Measurements from ENCODE around the gene C8G.

The C8G gene

DNA sequence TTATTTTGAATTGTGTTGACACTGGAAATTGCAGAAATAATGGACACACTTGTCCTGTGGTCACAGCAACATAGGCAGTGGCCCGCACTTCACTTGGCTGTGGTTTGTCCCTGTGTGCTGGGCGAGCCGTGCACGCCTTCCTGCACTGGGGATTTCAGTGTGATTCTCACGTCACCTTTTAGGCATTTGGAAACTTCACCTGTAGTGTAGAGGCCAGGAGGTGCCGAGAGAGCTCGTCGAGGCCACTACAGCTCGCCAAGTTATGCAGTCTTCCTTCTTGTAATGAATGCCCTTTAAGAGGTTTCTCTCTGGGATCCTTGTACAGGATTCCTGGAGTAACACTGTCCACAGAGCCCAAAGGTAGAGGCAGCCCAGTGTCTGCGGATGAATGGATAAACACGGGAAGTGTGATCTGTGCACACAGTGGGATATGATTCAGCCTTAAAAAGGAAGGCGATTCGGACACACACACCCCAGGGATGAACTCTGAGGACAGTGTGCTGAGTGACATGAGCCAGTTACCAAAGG, 44.0 kb upstream of the C8G start:
- Histone ChIP-seq H3K27ac (peak overlapping the region; percentile 74 to 81), H3K4me1 (peaks cover 0 to 47% (median 31%) of the 10 kb centered on the region in 4 donors), H3K36me3 (peaks cover 0 to 25% (median 20%) of the 10 kb centered on the region in 3 donors), H3K27me3 (no peaks in the 10 kb centered on the region), H3K9me3 (no peaks in the 10 kb centered on the region), H3K4me3 (no peak overlapping the region)
- intact Hi-C loops (cut with DNase I; ENCODE audit: low total_unique reads): no loop called here
- TF ChIP-seq, protein P1, sequence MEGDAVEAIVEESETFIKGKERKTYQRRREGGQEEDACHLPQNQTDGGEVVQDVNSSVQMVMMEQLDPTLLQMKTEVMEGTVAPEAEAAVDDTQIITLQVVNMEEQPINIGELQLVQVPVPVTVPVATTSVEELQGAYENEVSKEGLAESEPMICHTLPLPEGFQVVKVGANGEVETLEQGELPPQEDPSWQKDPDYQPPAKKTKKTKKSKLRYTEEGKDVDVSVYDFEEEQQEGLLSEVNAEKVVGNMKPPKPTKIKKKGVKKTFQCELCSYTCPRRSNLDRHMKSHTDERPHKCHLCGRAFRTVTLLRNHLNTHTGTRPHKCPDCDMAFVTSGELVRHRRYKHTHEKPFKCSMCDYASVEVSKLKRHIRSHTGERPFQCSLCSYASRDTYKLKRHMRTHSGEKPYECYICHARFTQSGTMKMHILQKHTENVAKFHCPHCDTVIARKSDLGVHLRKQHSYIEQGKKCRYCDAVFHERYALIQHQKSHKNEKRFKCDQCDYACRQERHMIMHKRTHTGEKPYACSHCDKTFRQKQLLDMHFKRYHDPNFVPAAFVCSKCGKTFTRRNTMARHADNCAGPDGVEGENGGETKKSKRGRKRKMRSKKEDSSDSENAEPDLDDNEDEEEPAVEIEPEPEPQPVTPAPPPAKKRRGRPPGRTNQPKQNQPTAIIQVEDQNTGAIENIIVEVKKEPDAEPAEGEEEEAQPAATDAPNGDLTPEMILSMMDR (IDR thresholded peaks at IDR 0.05): no peak
- DNase-seq: no peak

DNA sequence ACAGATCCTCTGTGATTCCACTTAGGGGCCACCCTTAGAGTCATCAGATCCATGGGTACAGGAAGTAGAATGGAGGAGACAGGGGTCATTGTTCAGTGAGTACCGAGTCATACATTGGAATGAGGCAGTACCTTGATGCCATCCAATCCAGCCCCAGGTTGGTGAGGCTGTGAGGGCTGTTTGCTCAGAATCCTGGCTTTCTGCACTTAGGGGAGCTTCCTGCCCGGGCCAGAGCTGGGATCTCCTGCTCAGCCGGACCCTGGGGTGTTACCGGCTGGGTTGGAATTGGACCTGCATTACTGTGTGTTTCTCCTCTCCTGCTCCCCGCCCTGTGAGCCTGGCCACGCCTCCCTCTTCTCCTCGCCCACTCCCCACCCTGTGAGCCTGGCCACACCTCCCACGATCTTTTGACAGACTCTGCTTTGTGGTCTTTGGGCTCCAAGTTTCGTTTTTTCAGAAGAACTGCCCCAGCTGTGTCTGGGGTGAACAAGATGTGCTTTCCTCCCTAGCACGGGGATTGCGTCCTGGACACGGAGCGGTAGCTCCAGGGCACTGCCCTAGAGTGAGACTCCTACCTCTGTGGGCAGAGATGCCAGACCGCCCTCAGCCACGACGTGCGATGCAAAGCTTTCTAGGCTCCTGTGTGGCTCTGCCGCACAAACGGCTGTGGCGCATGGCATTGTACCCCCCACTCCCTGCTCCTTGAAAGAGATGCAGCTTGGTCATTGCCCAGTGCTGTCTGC, 43.4 kb upstream of the C8G start:
- TF ChIP-seq, protein P1 (IDR thresholded peaks at IDR 0.05): no peak
- Histone ChIP-seq H3K27me3 (no peaks in the 10 kb centered on the region), H3K36me3 (peaks cover 0 to 25% (median 20%) of the 10 kb centered on the region in 3 donors), H3K4me3 (peak overlapping the region; percentile 7 to 15), H3K9me3 (no peaks in the 10 kb centered on the region), H3K4me1 (peaks cover 0 to 47% (median 31%) of the 10 kb centered on the region in 4 donors), H3K27ac (peak overlapping the region; percentile 74 to 81)
- DNase-seq: peak; percentile 25 to 88
- intact Hi-C loops (cut with DNase I; ENCODE audit: low total_unique reads): no loop called here

DNA sequence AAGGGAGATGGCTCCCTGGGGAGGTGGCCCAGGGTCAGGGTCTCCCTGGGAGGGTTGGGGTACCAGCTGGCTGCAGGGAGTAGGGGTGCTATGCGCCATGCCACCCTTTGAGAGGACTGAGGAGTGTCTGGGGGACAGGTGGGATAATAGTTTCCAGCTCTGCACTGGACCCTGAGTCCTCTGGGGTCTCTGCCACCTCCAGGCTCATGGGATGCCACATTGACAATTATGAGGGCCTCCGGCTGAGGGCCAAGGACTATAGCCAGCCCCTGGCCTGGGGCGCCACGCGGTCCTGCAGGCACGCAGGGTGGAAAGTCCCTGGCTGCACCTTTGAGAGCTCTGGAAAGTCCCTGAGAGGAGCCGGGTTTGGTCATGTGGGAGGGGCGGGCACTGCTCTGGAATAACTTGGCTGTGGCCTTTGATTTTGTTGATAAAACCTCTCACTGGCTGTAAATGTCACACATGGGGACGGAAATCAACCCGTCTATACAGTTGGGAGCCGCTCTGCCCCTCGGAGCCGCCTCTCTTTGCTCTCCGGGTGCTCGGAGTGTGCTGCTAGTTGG, 42.7 kb upstream of the C8G start:
- peak; percentile 68 to 94 for DNase-seq
- Histone ChIP-seq H3K4me3 (peak overlapping the region; percentile 7 to 15), H3K36me3 (peaks cover 0 to 31% (median 23%) of the 10 kb centered on the region in 3 donors), H3K9me3 (no peaks in the 10 kb centered on the region), H3K27ac (peak overlapping the region; percentile 74 to 81), H3K27me3 (no peaks in the 10 kb centered on the region), H3K4me1 (peaks cover 0 to 47% (median 31%) of the 10 kb centered on the region in 4 donors)
- intact Hi-C loops (cut with DNase I; ENCODE audit: low total_unique reads): no loop called here
- TF ChIP-seq, protein P1 (IDR thresholded peaks at IDR 0.05): no peak

DNA sequence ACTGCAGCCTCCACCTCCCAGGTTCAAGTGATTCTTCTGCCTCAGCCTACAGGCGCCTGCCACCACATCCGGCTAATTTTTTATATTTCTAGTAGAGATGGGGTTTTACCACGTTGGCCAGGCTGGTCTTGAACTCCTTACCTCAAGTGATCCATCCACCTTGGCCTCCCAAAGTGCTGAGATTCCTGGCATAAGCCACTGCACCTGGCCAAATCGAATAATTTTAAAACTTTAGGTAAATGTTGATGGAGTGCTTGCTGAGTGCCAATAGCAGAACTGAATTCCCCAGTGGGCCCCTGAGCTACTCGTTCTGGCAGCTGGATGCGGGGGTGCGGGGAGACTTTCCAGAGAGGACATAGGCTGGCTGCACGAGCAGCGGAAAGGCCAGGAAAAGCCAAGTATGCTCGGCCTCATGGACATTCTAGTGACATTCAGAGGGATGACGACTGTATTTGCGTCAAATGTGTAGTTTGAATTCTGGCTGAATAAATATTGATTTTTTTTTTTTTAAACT, 41.9 kb upstream of the C8G start:
- Histone ChIP-seq H3K27ac (peak overlapping the region; percentile 74 to 81), H3K4me3 (peak overlapping the region in 1 of 2 donors; percentile 11), H3K36me3 (peaks cover 4 to 39% (median 30%) of the 10 kb centered on the region in 3 donors), H3K9me3 (no peaks in the 10 kb centered on the region), H3K4me1 (peaks cover 0 to 47% (median 31%) of the 10 kb centered on the region in 4 donors), H3K27me3 (no peaks in the 10 kb centered on the region)
- TF ChIP-seq, protein P1 (IDR thresholded peaks at IDR 0.05): no peak
- DNase-seq: peak; percentile 77 to 96
- intact Hi-C loops (cut with DNase I; ENCODE audit: low total_unique reads): no loop called here

DNA sequence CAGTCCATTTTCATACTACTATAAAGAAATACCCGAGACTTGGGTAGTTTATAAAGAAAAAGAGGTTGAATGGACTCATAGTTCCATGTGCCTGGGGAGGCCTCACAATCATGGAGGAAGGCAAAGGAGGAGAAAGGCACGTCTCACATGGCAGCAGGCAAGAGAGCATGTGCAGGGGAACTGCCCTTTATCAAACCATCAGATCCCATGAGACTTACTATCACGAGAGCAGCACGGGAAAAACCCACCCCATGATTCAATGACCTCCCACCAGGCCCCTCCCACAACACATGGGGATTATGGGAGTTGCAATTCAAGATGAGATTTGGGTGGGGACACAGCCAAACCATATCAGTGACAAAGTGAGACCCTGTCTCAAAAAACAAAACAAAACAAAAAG, 38.8 kb upstream of the C8G start:
- no peaks in the 10 kb centered on the region for H3K27me3 ChIP-seq
- no peak overlapping the region for H3K4me3 ChIP-seq
- intact Hi-C loops (cut with DNase I; ENCODE audit: low total_unique reads): no loop called here
- H3K27ac ChIP-seq: no peak overlapping the region
- peaks cover 8 to 42% (median 35%) of the 10 kb centered on the region in 3 donors for H3K36me3 ChIP-seq
- peaks cover 0 to 40% (median 24%) of the 10 kb centered on the region in 4 donors for H3K4me1 ChIP-seq
- no peaks in the 10 kb centered on the region for H3K9me3 ChIP-seq
- TF ChIP-seq, protein P1 (IDR thresholded peaks at IDR 0.05): no peak
- DNase-seq: no peak
